ENCODE results near the gene TJP3. TPM values are rescaled to one million over a fixed set of nuclear protein-coding genes. Genes with fewer than 3 reads are reported as not detected.
"Not testable (repeated sequence)": the region's sequence is repeated elsewhere in the genome, so short reads cannot be mapped to it uniquely, and the experiment has no call there.

Gene TJP3
- total RNA-seq, 1 donor, result not detected

DNA sequence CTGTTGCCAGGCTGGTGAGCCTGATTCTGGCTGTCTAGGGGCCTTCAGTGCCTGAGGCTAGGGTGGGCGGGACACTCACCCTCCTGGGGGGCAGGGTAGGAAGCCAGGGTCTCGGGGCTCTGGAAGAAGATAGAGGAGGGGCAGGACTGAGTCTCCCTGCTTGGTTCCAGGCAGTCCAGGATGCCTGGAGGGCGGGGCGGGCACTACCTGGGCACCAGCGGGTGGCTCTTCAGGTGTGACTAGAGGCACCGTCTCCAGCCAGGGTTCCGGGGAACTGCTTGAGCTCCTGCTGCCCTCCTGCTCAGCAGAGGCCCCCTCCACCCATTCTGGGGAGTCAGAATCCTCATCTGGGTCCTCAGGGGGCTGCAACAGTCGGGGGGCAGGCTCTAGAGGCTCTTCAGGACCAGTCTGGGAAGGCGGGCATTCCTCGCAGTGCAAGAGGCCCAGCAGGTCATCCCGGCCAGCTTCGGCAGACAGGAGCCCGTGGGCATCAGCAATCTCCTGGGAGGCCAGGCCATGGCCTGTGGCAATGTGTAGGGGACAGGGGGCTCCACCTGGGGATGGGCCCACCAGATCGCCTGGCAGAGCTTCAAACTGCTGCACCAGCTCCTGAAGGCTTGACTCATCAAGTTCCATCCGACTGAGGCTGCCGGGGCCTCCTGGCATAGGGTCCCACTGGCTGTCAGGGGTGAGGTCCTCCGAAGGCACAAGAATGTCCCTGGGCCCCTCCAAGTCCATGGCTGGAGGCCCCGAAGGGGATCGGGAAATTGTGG, 51.5 kb downstream of the TJP3 start:
- no peak overlapping the region for H3K4me3 ChIP-seq (ENCODE audit: low read depth, low read length)
- TF ChIP-seq, protein P1, sequence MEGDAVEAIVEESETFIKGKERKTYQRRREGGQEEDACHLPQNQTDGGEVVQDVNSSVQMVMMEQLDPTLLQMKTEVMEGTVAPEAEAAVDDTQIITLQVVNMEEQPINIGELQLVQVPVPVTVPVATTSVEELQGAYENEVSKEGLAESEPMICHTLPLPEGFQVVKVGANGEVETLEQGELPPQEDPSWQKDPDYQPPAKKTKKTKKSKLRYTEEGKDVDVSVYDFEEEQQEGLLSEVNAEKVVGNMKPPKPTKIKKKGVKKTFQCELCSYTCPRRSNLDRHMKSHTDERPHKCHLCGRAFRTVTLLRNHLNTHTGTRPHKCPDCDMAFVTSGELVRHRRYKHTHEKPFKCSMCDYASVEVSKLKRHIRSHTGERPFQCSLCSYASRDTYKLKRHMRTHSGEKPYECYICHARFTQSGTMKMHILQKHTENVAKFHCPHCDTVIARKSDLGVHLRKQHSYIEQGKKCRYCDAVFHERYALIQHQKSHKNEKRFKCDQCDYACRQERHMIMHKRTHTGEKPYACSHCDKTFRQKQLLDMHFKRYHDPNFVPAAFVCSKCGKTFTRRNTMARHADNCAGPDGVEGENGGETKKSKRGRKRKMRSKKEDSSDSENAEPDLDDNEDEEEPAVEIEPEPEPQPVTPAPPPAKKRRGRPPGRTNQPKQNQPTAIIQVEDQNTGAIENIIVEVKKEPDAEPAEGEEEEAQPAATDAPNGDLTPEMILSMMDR (IDR thresholded peaks at IDR 0.05; ENCODE audit: insufficient read depth, low read depth, low read length), result no peak
- no peak for DNase-seq (ENCODE audit: low read depth)

DNA sequence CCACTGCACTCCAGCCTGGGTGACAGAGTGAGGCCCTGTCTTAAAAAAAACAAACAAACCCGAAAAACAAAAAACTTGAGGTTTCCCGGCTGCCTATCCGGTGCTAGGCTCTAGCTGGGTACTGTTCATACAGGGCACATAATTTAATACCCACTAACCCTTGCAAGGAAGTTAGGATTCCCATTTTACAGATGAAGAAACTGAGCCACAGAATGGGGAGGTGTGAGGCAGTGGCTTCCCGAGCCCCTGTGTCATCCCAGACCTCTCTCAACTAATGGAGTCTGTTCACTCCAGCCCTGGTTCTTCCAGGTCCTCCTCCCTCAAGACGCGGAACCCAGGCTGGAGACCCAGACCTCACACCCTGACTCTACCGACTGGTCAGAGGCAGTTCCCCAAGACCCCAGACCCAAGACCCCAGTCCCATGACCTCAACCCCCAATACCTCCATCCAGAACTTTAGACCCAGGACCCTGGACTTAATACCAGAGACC, 52.7 kb downstream of the TJP3 start:
- TF ChIP-seq, protein P1 (IDR thresholded peaks at IDR 0.05; ENCODE audit: insufficient read depth, low read depth, low read length), result no peak
- DNase-seq (ENCODE audit: low read depth), result peak; percentile 16
- peak overlapping the region; percentile 100 for H3K4me3 ChIP-seq (ENCODE audit: low read depth, low read length)

DNA sequence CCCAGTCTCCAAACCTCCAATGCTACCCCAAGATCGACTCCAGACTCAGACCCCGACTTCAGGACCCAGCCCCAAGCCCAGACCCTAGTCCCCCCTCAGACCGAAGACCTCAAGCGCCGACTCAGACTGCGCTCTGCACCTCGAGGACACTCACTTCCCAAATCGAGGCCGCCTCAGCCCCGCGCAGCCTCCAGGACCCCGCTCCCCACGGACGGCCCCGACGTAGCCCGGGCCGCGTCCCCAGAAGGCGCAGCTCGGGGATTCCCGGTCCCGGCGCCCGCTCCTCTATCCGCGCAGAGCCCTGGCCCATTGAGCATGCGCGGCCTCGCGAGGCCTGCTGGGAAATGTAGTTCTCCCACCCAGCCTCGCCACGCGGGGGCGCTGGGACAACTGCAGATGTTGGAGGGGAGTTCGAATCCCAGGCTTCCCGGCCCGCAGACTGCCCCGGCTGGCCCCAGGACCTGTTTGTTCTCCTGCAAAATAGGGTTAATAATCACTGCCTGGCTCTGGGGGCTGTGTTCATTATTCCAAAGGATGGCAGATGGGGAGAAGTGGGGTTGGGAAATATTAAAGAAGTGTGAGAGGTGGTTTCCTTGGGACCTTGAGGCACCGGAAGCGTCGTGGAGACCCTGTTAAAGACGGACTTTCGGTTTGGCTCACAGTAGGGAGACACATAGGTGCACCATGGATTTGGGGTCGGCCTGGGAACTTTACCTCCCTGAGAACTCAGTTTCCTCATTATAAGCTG, 53.4 kb downstream of the TJP3 start, which contains the start of gene APBA3:
Gene APBA3 (minus strand): TSS at position 311 of the 748 bp plus-strand sequence. CDS start 1,428 bp downstream, outside the sequence.
- H3K4me3 ChIP-seq (ENCODE audit: low read depth, low read length), result peak within 1 kb of the TSS; percentile 100
- TF ChIP-seq, protein P1 (IDR thresholded peaks at IDR 0.05; ENCODE audit: insufficient read depth, low read depth, low read length), result peak; percentile 75
- peak; percentile 89 for DNase-seq (ENCODE audit: low read depth)

DNA sequence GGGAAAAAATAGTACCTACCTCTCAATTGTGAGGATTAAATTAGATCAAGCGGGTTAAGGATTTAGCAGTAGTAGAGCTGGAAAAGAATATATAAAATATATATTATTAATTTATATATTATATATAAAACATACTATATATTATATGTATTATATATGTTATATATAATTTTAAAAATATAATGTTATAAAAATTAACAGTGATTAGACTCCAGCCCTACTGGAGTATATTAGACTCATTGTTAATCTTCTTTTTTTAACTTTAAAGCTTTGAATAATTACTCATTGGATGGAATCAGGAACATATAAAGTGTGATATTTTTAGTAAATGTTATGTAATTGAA, 53.9 kb downstream of the TJP3 start:
- no peak overlapping the region for H3K4me3 ChIP-seq (ENCODE audit: low read depth, low read length)
- TF ChIP-seq, protein P1 (IDR thresholded peaks at IDR 0.05; ENCODE audit: insufficient read depth, low read depth, low read length), result no peak
- no peak for DNase-seq (ENCODE audit: low read depth)

DNA sequence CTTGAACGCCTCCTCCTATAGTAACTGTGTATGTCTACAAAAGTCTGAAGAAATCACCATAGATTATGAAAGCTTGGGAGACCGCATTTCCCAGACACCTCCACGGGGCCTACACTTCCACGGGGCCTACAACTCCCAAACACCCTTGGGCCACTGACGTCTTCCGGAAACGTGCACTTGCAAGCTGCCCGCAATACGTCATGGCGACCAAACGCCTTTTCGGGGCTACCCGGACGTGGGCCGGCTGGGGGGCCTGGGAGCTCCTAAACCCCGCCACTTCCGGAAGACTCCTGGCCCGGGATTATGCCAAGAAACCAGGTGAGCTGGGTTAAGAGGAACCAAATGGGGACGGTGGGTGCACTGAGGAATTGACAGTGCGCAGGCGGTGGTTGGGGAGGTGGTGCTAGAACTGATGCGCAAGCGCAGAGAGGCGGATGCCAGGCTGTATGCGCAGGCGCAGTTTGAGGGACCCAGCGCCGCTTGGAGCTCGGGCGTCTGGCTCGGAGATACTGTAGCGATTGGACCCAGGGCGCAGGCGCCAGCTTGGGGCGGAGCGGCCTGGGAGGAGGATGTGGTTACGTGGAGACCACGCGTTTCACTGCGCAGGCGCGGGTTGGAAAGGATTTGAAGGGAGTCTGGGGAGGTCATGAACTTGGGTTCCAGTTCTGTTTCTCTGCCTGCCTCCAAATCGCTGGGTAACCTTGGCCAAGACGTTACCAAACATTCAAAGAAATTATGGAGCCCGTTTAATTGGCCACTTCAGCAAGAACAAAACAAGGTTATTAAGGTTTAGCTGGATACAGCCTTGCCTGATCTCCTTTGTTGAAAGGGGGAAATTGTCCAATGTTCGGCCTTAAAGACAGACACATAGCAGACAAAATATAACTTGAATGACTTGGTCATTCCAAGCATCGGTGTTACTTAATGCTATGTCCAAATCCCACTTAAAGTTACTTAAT, 54.6 kb downstream of the TJP3 start, which contains the start of gene MRPL54:
Gene MRPL54 (plus strand): TSS at position 182 of the 959 bp plus-strand sequence. CDS start 19 bp downstream, at position 201.
- peak; percentile 100 for DNase-seq (ENCODE audit: low read depth)
- TF ChIP-seq, protein P1 (IDR thresholded peaks at IDR 0.05; ENCODE audit: insufficient read depth, low read depth, low read length), result no peak
- peak within 1 kb of the TSS; percentile 100 for H3K4me3 ChIP-seq (ENCODE audit: low read depth, low read length)

DNA sequence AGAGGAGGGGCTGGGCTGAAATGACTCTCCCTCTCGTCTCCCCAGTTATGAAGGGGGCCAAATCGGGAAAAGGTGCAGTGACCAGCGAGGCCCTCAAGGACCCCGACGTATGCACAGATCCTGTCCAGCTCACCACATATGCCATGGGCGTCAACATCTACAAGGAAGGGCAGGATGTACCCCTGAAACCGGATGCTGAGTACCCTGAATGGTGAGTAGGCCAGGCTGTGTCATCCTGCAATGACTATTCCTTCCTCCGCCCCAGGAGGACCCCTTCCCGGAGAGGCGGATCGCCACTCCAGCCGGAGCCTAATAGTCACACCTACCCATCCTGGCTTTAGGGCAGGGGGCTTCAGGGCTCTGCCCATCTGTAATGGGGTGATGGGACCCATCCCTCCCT, 56.9 kb downstream of the TJP3 start:
- H3K4me3 ChIP-seq (ENCODE audit: low read depth, low read length), result no peak overlapping the region
- no peak for DNase-seq (ENCODE audit: low read depth)
- TF ChIP-seq, protein P1 (IDR thresholded peaks at IDR 0.05; ENCODE audit: insufficient read depth, low read depth, low read length), result no peak

DNA sequence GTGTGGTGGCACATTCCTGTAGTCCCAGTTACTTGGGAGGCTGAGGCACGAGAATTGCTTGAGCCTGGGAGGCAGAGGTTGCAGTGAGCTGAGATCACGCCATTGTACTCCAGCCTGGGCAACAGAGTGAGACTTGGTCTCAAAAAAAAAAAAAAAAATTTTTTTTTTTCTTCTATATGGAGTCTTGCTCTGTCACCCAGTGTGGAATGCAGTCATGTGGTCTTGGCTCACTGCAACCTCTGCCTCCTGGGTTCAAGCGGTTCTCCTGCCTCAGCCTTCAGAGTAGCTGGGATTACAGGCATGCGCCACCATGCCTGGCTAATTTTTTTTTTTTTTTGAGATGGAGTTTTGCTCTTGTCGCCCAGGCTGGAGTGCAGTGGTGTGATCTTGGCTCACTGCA, 57.6 kb downstream of the TJP3 start:
- not testable (repeated sequence) for DNase-seq (ENCODE audit: low read depth); H3K4me3 ChIP-seq (ENCODE audit: low read depth, low read length)
